ENCODE results near the gene CHMP4A.

CHMP4A gene, protein sequence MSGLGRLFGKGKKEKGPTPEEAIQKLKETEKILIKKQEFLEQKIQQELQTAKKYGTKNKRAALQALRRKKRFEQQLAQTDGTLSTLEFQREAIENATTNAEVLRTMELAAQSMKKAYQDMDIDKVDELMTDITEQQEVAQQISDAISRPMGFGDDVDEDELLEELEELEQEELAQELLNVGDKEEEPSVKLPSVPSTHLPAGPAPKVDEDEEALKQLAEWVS

GRCh38 chr14:24212924-24213865 is at the start of gene CHMP4A:
Gene CHMP4A, minus strand, starts transcription at chr14:24213488. Its CDS starts 49 bp downstream, at chr14:24213439.
- DNase-seq (ENCODE audit: low read depth in 2 of 2) = peak; percentile 93 to 95

DNA sequence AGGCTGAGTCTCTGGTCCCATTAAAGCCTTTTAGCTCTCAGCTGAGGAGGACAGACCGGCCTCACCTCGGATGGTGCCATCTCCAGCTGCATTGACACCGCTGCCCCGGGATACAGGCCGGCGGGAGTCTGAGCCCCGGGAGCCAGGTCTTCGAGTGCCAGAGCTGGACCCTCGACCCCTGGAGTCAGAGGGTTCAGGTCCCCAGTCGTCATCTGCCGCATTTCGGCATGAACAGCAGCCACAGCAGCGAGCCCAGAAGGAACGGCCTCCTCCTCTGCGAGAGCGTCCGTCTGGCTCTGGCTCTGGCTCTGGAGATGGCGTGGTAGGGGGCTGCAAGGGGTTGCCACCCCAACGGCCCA is 48.7 kb upstream of the CHMP4A start:
- no peak for DNase-seq (ENCODE audit: low read depth in 2 of 2)

DNA sequence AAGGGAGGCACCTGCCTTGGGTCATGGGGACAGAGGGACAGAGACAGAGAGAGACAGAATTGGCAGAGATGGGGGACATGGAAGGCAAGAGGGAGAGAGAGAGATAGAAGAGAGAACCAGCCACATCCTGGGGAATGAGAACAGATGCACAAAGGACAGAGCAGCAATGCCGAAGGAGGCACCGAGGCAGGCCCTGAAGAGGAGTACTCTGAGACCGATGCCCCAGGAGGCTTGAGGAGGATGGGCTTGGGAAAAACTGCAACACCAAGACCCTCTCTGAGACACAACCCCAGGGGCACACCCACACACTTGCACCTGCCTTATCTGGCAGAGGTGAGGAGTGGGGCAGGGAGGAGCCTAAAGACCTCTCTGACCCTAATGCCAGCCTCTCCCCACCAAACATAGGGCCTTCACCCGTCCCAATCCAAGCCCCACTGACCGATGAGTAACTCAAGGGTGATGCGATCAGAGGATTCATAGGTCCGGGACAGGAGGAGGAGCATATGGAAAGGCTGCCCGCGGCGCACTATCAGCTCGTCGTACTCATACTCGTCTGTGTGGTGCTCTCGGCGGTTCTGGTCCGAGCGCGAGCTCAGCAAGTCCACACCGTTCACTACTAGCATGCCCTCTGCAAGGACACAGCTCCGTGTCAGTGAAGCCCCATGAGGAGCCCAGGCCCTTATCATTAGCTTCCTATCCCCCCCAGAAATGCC is 48.1 kb upstream of the CHMP4A start:
- DNase-seq (ENCODE audit: low read depth in 2 of 2) = no peak

DNA sequence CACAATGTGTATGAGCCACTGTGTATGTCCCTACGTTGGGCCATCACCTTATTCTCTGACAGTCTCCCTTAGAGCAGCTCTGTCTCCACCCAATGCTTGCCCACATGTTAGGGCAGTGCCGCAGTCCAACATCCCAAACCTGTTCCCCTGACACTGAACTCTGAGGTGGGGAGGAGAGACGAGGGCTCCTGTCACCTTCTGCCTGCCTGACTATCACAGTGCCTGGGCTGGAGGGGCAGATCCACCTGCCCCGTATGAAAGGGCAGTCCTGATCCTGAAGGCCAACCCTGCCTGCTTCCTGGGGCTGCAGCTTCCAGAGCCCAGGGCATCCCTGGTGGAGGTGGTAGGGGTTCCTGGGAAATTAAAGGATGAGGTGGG is 47.5 kb upstream of the CHMP4A start:
- DNase-seq (ENCODE audit: low read depth in 2 of 2) = no peak

DNA sequence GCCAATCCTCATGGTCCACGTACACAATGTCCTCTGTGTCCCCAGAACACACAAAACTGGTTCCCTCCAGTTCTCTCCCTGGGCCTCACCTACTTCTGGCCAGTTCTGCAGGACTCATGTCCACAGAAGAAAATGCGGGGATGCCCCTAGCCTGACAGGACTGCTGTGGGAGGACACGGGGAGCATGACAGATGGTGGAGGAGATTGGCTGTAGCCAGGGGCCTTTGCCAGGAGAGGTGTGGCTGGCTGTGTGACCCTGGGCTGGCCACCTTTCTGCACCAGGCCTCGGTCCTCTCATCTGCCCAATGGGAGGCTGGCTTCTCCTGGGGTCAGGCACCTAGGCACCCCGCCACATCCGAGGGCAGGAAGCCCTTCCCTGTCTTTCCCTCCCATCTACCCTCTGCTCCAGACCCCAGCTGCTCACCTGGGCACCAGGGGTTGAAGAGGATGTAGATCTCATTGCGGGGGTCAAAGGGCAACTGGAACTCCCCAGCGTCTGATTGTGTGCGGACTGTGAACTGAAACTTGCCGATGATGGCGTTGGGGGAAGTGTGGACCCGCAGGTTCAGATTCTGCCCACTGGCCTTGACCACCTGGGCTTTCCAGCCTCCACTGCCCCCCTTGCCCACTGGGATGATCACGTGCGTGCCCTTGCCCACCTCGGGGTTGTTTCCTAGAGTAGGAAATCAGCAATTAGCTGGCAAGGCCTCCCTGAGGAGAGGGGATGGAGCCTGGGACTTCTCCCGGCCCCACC is 46.9 kb upstream of the CHMP4A start:
- DNase-seq (ENCODE audit: low read depth in 2 of 2) = no peak

GRCh38 chr14:24259282-24260025 is 46.2 kb upstream of the CHMP4A start:
- DNase-seq (ENCODE audit: low read depth in 2 of 2) = no peak

- no peak for DNase-seq (ENCODE audit: low read depth in 2 of 2)
These were observed 45.4 kb upstream of the CHMP4A start for GRCh38 chr14:24258548-24259265.

DNA sequence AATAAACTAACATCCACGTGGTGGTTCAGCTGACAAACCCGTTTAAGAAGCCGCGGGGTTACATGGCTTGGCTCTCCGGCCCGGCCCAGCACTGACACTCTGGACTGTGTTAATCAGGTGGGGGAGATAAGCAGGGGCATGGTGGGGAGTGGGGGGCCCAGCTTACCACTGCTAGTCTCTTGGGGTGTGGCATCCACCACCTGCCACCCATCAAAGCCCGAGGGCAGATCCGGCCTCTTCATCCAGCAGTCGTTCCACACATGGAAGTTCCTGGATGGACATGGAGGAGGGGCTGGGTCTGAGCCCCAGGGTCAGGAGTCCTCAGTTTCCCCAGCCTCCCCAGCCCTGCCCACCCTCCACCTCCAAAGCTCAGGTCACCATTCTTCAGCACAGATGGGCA is 44.8 kb upstream of the CHMP4A start:
- DNase-seq (ENCODE audit: low read depth in 2 of 2) = no peak

GRCh38 chr14:24256960-24257359 is 43.7 kb upstream of the CHMP4A start:
- no peak for DNase-seq (ENCODE audit: low read depth in 2 of 2)

DNA sequence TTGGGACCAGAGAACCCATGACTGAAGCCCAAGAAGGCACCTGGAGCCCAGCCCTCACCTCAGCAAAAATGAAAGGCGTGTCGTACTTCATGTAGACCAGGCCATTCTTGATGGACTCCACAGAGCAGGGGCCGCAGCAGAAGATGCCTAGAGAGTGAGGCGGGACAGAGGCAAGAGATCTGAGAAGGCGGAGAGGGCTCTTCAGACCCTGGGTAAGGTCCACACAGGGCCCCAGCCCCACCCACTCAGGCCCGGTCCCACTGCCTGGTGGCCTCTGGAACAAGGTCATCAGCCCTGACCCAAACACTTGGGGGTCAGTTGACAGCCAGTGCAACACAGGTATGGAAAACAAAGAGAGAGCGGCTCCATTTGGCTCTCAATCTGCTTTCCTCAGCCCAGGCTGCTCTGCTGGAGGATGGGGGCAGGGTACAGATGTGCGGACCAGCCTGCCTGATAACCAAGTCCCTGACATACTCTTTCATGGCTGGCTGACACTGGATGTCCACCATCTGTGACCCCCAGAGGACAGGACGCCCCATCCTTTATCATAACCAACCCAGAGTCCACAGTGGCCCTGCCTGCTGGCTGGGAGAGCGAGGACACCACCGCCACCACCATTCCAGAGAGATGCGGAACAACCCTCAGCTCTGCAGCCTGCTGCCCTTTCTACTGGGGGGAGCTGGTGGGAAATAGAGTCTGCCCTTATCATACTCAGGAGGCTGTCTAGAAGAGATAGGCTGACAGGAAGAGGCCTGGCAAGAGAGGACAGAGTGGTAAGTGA is 42.8 kb upstream of the CHMP4A start:
- no peak for DNase-seq (ENCODE audit: low read depth in 2 of 2)

DNA sequence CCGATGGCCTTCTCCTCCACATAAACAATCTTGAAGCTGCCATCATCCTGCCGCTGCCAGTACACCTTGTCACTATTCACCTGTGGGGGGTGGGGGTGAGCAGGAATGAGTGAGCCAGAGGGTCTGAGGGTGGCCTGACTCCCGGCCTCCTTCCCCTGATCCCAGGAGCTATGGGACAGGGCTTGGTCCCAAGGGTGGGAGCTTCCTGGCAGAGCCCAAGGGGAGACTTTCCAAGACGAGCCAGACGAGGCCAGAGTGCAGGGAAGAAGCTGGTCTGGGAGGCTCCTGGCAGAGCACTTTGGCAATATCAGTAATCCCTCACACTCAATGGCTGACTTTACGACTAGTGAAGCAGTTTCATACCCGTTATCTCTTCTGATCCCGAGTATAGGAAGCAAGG is 42.1 kb upstream of the CHMP4A start:
- no peak for DNase-seq (ENCODE audit: low read depth in 2 of 2)

- no peak for DNase-seq (ENCODE audit: low read depth in 2 of 2)
These were observed 41.5 kb upstream of the CHMP4A start for GRCh38 chr14:24254630-24255392.

- DNase-seq (ENCODE audit: low read depth in 2 of 2) = no peak
These were observed 40.6 kb upstream of the CHMP4A start for GRCh38 chr14:24253936-24254335.

DNA sequence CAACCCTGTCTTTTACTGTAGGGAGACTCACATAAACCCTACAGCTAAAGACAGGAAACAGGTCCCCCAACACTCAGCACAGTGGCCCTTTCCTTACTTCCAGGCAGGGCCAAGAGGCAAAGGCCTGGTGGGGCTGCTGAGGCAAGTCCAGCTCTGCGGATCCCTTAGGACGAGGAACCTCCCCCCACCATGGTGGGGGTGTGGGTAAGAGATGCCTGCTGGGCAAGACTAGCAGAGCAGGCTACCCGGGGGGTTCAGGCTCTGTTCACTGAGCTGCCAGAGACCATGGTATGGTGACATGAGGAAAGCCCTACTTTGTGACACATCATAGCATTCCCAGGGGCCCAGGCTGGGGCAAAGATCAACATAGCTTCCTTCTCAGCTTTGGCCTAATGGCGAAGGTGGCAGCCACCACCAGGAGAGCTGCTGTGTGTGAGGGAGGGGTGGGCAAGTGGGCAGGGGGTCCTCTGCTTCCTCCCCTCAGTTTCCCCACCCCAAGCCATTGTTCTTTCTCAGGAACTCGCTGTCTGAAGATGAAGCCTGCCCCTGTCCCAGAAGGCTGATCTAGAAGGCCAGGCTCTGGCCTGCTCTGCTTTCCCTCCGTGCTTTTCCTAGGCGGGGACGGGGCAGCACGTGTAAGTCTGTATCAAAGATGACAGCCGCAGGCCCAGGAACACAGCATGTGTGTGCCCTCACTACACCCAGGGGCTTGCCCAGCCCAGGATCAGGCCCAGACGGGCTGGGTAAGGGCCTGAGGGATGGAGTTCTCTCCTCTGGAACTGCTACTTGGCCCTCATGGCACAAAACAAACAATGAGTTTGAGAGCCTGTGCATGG is 39.2 kb upstream of the CHMP4A start:
- no peak for DNase-seq (ENCODE audit: low read depth in 2 of 2)

DNA sequence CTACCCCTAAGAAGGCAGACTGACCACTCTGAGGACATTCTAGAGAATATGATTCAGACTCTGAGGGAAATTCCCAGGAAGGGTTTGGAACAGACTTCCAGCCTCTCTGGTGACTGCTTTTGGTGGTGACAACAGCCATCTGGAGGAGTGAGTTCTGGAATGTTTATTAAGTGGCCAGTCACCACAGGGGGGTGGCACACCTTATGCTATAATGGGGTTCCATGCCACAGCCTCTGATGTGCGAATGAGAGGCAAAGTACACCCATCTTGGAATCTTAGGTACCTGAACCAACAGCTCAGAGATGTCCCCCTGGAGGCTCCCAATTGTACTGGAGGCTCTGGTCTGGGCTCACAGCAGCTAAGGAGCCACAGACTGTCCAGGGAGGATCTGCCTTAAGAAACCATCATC is 38.6 kb upstream of the CHMP4A start:
- no peak for DNase-seq (ENCODE audit: low read depth in 2 of 2)

- DNase-seq (ENCODE audit: low read depth in 2 of 2) = no peak
These were observed 37.1 kb upstream of the CHMP4A start for GRCh38 chr14:24250354-24250753.

- DNase-seq (ENCODE audit: low read depth in 2 of 2) = no peak
These were observed 36.1 kb upstream of the CHMP4A start for GRCh38 chr14:24249230-24250021.

All from activated CD8-positive, alpha-beta memory T cell treated with anti-CD3 and anti-CD28 coated beads for 4 hours (primary cell).